ENCODE results near the gene AHDC1. TPM values are rescaled to one million over a fixed set of nuclear protein-coding genes. Genes with fewer than 3 reads are reported as not detected.

The AHDC1 gene
- total RNA-seq, 1 experiment from 2014 or later, result 18.4 TPM

- Mint-ChIP-seq H3K27me3 (ENCODE audit: insufficient read depth, unreplicated experiment) (no peaks in the 10 kb centered on the region), H3K27ac (ENCODE audit: low read depth, unreplicated experiment) (no peak overlapping the region), H3K36me3 (ENCODE audit: insufficient read depth, unreplicated experiment) (peaks cover under 1% of the 10 kb centered on the region), H3K9me3 (ENCODE audit: unreplicated experiment) (no peaks in the 10 kb centered on the region), H3K4me1 (ENCODE audit: insufficient read depth, unreplicated experiment) (peaks cover 10% of the 10 kb centered on the region), H3K4me3 (ENCODE audit: unreplicated experiment) (no peak overlapping the region)
- BruUV-seq (replicated peaks), result no TSS peak
- TF ChIP-seq CTCF (IDR thresholded peaks at IDR 0.05; ENCODE audit: unreplicated experiment), result no peak
- ChIA-PET POLR2A (interaction anchor here (1.0 to 2.3 kb wide), 3 partner anchors 15 to 34 kb away, joined by 3 to 9 read pairs (median 9); no protein-coding TSS in a partner anchor), CTCF (interaction anchor here (0.7 to 4.5 kb wide), 9 partner anchors 10 to 190 kb away, joined by 3 to 18 read pairs (median 4); no protein-coding TSS in a partner anchor)
- DNase-seq (ENCODE audit: unreplicated experiment), result peak; percentile 30
- intact Hi-C loops (cut with micrococcal nuclease), result no loop called here
These were observed 12.3 kb downstream of the AHDC1 start for GRCh38 chr1:27591622-27592021.

GRCh38 chr1:27590917-27591508 is 12.9 kb downstream of the AHDC1 start:
- no peak for DNase-seq (ENCODE audit: unreplicated experiment)
- H3K36me3 Mint-ChIP-seq (ENCODE audit: insufficient read depth, unreplicated experiment), result peaks cover 7% of the 10 kb centered on the region
- peaks cover 10% of the 10 kb centered on the region for H3K4me1 Mint-ChIP-seq (ENCODE audit: insufficient read depth, unreplicated experiment)
- H3K27ac Mint-ChIP-seq (ENCODE audit: low read depth, unreplicated experiment), result no peak overlapping the region
- TF ChIP-seq CTCF (IDR thresholded peaks at IDR 0.05; ENCODE audit: unreplicated experiment), result no peak
- intact Hi-C loops (cut with micrococcal nuclease), result no loop called here
- no peak overlapping the region for H3K4me3 Mint-ChIP-seq (ENCODE audit: unreplicated experiment)
- POLR2A ChIA-PET, result interaction anchor here (1.1 to 2.3 kb wide), 6 partner anchors 11 to 480 kb away, joined by 3 to 9 read pairs (median 5); no protein-coding TSS in a partner anchor
- no peaks in the 10 kb centered on the region for H3K9me3 Mint-ChIP-seq (ENCODE audit: unreplicated experiment)
- BruUV-seq (replicated peaks), result no TSS peak
- H3K27me3 Mint-ChIP-seq (ENCODE audit: insufficient read depth, unreplicated experiment), result no peaks in the 10 kb centered on the region
- CTCF ChIA-PET, result interaction anchor here (0.7 to 4.5 kb wide), 6 partner anchors 10 to 190 kb away, joined by 3 to 18 read pairs (median 7); no protein-coding TSS in a partner anchor

GRCh38 chr1:27589841-27590426 is 14.0 kb downstream of the AHDC1 start:
- Mint-ChIP-seq H3K27ac (ENCODE audit: low read depth, unreplicated experiment) (no peak overlapping the region), H3K27me3 (ENCODE audit: insufficient read depth, unreplicated experiment) (no peaks in the 10 kb centered on the region), H3K9me3 (ENCODE audit: unreplicated experiment) (no peaks in the 10 kb centered on the region), H3K4me1 (ENCODE audit: insufficient read depth, unreplicated experiment) (peaks cover 10% of the 10 kb centered on the region), H3K4me3 (ENCODE audit: unreplicated experiment) (no peak overlapping the region), H3K36me3 (ENCODE audit: insufficient read depth, unreplicated experiment) (peaks cover 10% of the 10 kb centered on the region)
- no TSS peak for BruUV-seq (replicated peaks)
- ChIA-PET CTCF (interaction anchor here (0.6 to 4.5 kb wide), 3 partner anchors 21 to 1162 kb away, joined by 3 to 18 read pairs (median 4); no protein-coding TSS in a partner anchor), POLR2A (interaction anchor here (0.5 to 2.3 kb wide), 8 partner anchors 12 to 1027 kb away, joined by 3 to 9 read pairs (median 4); no protein-coding TSS in a partner anchor)
- no peak for TF ChIP-seq CTCF (IDR thresholded peaks at IDR 0.05; ENCODE audit: unreplicated experiment)
- intact Hi-C loops (cut with micrococcal nuclease), result no loop called here
- peak; percentile 28 for DNase-seq (ENCODE audit: unreplicated experiment)

- peaks cover 10% of the 10 kb centered on the region for H3K4me1 Mint-ChIP-seq (ENCODE audit: insufficient read depth, unreplicated experiment)
- no TSS peak for BruUV-seq (replicated peaks)
- no peaks in the 10 kb centered on the region for H3K27me3 Mint-ChIP-seq (ENCODE audit: insufficient read depth, unreplicated experiment)
- no peak overlapping the region for H3K27ac Mint-ChIP-seq (ENCODE audit: low read depth, unreplicated experiment)
- ChIA-PET CTCF (interaction anchor here (4.5 kb wide), 1 partner anchor 32 kb away, joined by 18 read pairs; no protein-coding TSS in a partner anchor), POLR2A (interaction anchor here (1.2 to 2.3 kb wide), 5 partner anchors 12 to 33 kb away, joined by 3 to 9 read pairs (median 5); no protein-coding TSS in a partner anchor)
- peaks cover 10% of the 10 kb centered on the region for H3K36me3 Mint-ChIP-seq (ENCODE audit: insufficient read depth, unreplicated experiment)
- TF ChIP-seq CTCF (IDR thresholded peaks at IDR 0.05; ENCODE audit: unreplicated experiment), result no peak
- intact Hi-C loops (cut with micrococcal nuclease), result no loop called here
- no peaks in the 10 kb centered on the region for H3K9me3 Mint-ChIP-seq (ENCODE audit: unreplicated experiment)
- DNase-seq (ENCODE audit: unreplicated experiment), result no peak
- no peak overlapping the region for H3K4me3 Mint-ChIP-seq (ENCODE audit: unreplicated experiment)
These were observed 14.5 kb downstream of the AHDC1 start for GRCh38 chr1:27589441-27589840.

All from MCF 10A (cell line).